ENCODE measurements around the gene ZMYND8.
"Not testable (repeated sequence)": the region's sequence is repeated elsewhere in the genome, so short reads cannot be mapped to it uniquely, and the experiment has no call there.

The ZMYND8 gene

GRCh38 chr20:47310729-47311128 lies 45.8 kb downstream of the ZMYND8 start:
- DNase-seq (ENCODE audit: low read depth): no peak

GRCh38 chr20:47309806-47310426 lies 46.6 kb downstream of the ZMYND8 start:
- DNase-seq (ENCODE audit: low read depth): no peak

DNA sequence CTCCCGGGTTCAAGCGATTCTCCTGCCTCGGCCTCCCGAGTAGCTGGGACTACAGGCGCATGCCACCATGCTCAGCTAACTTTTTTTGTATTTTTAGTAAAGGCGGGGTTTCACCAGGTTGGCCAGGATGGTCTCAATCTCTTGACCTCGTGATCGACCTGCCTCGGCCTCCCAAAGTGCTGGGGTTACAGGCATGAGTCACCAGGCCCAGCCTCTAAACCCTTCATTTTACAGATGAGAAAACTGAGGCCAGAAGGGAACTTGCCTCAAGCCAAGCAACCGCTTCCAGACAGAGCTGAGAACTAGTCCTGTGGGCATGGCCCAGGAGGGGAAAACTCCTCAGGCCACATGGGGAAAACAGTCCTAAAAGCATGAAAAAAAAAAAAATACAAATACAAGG lies 47.1 kb downstream of the ZMYND8 start:
- no peak for DNase-seq (ENCODE audit: low read depth)

DNA sequence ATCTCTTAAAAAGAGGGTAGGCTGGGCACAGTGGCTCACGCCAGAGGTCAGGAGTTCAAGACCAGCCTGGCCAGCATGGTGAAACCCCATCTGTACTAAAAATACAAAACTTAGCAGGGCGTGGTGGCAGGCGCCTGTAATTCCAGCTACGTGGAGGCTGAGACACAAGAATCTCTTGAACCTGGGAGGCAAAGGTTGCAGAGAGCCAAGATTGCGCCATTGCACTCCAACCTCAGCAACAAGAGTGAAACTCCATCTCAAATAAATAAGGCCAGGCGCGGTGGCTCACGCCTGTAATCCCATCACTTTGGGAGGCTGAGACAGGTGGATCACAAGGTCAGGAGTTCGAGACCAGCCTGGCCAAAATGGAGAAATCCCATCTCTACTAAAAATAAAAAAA lies 48.9 kb downstream of the ZMYND8 start:
- DNase-seq (ENCODE audit: low read depth): not testable (repeated sequence)

DNA sequence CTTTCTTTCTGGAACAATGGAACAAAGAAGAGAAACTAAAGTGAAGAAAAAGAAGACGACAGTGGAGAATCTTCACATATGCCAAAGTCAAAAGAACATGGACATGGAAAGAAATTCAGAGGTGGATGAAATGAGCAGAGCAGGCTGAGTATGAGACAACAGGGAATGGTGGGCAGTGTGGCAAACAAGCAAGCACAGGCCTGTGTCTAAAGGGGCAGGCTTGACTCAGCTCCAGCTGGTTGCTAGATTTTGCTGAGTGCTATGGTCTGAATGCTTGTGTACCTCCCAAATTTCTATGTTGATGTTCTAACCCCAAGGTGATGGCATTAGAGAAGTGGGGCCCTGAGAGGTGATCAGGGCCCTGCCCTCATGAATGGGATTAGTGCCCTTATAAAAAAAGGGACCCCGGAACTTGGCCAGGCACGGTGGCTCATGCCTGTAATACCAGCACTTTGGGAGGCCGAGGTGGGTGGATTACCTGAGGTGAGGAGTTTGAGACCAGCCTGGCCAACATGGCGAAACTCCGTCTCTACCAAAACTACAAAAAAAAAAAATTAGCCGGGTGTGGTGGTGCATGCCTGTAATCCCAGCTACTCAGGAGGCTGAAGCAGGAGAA lies 49.6 kb downstream of the ZMYND8 start:
- DNase-seq (ENCODE audit: low read depth): no peak

GRCh38 chr20:47306095-47306494 lies 50.4 kb downstream of the ZMYND8 start:
- no peak for DNase-seq (ENCODE audit: low read depth)

GRCh38 chr20:47305667-47306066 lies 50.8 kb downstream of the ZMYND8 start:
- no peak for DNase-seq (ENCODE audit: low read depth)

- no peak for DNase-seq (ENCODE audit: low read depth)
Measured at GRCh38 chr20:47304287-47304686, 52.2 kb downstream of the ZMYND8 start.

- no peak for DNase-seq (ENCODE audit: low read depth)
Measured at GRCh38 chr20:47303736-47304135, 52.8 kb downstream of the ZMYND8 start.

GRCh38 chr20:47300071-47300470 lies 56.4 kb downstream of the ZMYND8 start:
- DNase-seq (ENCODE audit: low read depth): no peak

GRCh38 chr20:47298624-47299023 lies 57.9 kb downstream of the ZMYND8 start:
- DNase-seq (ENCODE audit: low read depth): no peak

GRCh38 chr20:47297746-47298145 lies 58.8 kb downstream of the ZMYND8 start:
- no peak for DNase-seq (ENCODE audit: low read depth)

GRCh38 chr20:47296950-47297349 lies 59.5 kb downstream of the ZMYND8 start:
- DNase-seq (ENCODE audit: low read depth): no peak

GRCh38 chr20:47295921-47296426 lies 60.5 kb downstream of the ZMYND8 start:
- DNase-seq (ENCODE audit: low read depth): no peak

DNA sequence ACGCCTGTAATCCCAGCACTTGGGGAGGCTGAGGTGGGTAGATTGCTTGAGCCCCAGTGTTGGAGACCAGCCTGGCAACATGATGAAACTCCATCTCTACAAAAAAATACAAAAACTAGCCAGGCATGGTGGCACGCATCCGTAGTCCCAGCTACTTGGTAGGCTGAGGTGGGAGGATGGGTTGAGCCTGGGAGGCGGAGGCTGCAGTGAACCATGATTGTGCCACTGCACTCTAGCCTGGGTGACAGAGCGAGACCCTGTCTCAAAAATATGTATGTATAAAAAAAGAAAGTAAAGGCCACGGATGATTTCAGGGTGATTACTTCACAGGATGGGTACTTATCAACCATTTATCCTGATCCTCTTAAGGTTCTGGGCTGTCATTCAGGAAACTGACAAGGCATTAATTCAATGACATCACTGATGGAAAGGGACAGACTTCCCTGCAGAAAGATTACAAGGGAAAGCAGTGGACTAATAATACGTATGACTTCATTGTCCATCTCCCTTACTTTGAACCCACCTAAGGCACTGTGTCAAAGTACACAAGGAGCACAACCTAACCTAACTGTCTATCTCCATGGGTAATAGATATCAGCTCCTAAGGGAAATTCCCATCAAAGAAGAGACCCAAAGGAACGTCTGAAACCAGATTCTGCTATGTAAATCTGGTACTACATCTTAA lies 61.2 kb downstream of the ZMYND8 start:
- no peak for DNase-seq (ENCODE audit: low read depth)

GRCh38 chr20:47293631-47294030 lies 62.9 kb downstream of the ZMYND8 start:
- DNase-seq (ENCODE audit: low read depth): no peak

- DNase-seq (ENCODE audit: low read depth): no peak
Measured at GRCh38 chr20:47292581-47292980, 63.9 kb downstream of the ZMYND8 start.

DNA sequence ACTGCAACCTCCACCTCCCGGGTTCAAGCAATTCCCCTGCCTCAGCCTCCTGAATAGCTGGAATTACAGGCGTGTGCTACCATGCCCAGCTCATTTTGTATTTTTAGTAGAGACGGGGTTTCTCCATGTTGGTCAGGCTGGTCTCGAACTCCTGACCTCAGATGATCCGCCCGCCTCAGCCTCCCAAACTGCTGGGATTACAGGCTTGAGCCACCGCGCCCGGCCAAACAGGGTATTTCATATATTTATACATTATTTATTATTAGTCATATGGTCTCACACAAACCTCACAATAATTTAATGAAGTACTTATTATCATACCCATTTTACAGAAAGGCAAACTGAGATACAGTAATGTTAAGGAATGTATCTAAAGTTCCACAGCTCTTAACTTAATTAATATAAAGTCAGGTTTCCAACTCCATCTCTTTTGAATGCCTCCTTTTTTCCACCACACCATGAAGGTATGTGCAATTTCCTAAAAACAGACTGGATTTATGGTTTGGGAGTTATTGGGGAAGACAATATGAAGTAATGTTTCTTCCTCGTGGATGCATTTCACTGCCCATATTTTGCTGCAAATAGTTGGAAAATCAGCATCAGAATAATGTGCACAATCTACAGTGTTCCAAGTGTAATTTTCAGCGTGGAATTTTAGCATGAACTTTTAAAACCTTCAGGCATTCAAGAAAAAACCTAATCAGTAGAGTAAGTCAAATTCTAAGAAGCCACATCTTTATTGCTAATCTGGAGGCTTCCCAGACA lies 65.7 kb downstream of the ZMYND8 start:
- no peak for DNase-seq (ENCODE audit: low read depth)

DNA sequence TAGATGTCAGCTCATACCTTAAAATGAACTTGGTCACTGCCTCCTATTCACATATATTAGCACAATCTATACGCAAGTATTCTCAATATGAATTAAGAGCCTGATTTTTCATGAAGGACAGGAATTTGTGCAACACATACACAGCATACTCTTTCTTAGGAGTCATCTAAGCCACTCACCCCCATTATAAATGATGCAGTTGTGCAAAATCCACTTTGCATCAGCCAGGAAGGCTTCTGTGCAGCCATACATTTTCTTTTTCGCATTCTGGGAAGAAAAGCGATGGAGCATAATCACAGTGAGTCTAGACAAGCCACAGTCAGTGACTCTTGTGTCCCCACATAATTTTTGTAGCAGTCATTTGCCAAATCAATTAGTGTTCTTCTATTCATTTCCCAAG lies 66.5 kb downstream of the ZMYND8 start:
- DNase-seq (ENCODE audit: low read depth): no peak

DNA sequence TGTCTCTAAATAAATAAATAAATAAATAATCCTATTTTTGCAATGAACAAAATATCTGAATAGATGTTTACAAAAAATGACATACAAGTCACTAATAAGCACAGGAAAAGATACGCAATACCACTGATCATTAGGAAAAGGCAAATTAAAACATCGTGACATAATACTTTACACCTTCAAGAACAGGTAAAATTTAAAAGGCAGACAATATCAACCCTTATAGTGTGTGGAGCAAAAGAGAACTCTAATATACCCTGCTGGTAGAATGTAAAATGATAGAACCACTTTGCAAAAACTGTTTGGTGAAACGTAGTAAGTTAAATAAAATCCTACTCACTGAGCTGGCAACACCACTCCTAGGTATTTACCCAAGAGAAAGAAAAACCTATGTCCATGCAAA lies 67.4 kb downstream of the ZMYND8 start:
- no peak for DNase-seq (ENCODE audit: low read depth)

GRCh38 chr20:47288530-47288929 lies 68.0 kb downstream of the ZMYND8 start:
- not testable (repeated sequence) for DNase-seq (ENCODE audit: low read depth)

DNA sequence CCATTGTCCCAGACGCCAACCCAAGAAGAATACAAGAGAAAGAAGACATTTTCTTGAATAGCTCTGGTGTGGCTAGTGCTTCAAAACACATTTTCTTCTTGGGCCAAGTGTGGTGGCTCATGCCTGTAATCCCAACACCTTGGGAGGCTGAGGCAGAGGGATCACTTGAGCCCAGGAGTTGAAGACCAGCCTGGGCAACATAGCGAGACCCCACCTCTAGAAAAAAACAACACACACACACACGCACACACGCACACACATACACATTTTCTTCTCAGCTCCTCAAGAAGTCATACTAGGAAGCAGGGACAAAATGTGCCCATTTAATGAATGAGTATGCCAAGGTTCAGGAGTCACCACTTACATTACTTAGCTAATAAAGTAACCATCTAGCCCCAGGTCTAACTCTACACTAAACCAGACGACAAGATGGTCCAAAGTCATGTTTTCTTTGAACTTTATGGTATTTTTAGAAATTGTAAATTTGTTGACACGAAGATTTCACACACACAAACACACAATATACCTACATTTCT lies 68.8 kb downstream of the ZMYND8 start:
- no peak for DNase-seq (ENCODE audit: low read depth)

Measured in activated T-helper 9 cell treated with anti-CD3 and anti-CD28 coated beads, Interleukin-2, amount 50 U/mL, for 16 hours (primary cell).